NCI-H748 (cell line): ENCODE results near the gene CMIP.

ENCODE experiments used
- DNase-seq: peaks from one replicate; lab custom pipeline; 2025; ENCODE audit not compliant: unreplicated experiment; lab: John Stamatoyannopoulos, UW

The CMIP gene

GRCh38 chr16:81598083-81598482 is 153.5 kb downstream of the CMIP start:
- no peak for DNase-seq

- DNase-seq = peak; percentile 17
Observed at GRCh38 chr16:81599034-81599744, 154.6 kb downstream of the CMIP start.

- DNase-seq = no peak
Observed at GRCh38 chr16:81600275-81600674, 155.7 kb downstream of the CMIP start.

- peak; percentile 22 for DNase-seq
Observed at GRCh38 chr16:81601008-81601428, 156.4 kb downstream of the CMIP start.

- peak; percentile 66 for DNase-seq
Observed at GRCh38 chr16:81601601-81602255, 157.1 kb downstream of the CMIP start.

GRCh38 chr16:81602256-81602776 is 157.7 kb downstream of the CMIP start:
- DNase-seq = no peak

- DNase-seq = no peak
Observed at GRCh38 chr16:81602792-81603191, 158.2 kb downstream of the CMIP start.

- DNase-seq = peak; percentile 59
Observed at GRCh38 chr16:81604960-81605383, 160.4 kb downstream of the CMIP start.

- no peak for DNase-seq
Observed at GRCh38 chr16:81606039-81606438, 161.4 kb downstream of the CMIP start.

GRCh38 chr16:81607006-81607405 is 162.4 kb downstream of the CMIP start:
- no peak for DNase-seq

GRCh38 chr16:81607805-81608522 is 163.4 kb downstream of the CMIP start:
- DNase-seq = no peak

GRCh38 chr16:81608523-81609209 is 164.1 kb downstream of the CMIP start:
- DNase-seq = no peak

- no peak for DNase-seq
Observed at GRCh38 chr16:81609323-81609892, 164.8 kb downstream of the CMIP start.

- DNase-seq = no peak
Observed at GRCh38 chr16:81610144-81610842, 165.7 kb downstream of the CMIP start.

- no peak for DNase-seq
Observed at GRCh38 chr16:81610936-81611335, 166.3 kb downstream of the CMIP start.

- DNase-seq = no peak
Observed at GRCh38 chr16:81611721-81612120, 167.1 kb downstream of the CMIP start.

GRCh38 chr16:81612351-81613163 is 167.9 kb downstream of the CMIP start:
- DNase-seq = no peak

GRCh38 chr16:81614171-81614570 is 169.6 kb downstream of the CMIP start:
- no peak for DNase-seq

- DNase-seq = no peak
Observed at GRCh38 chr16:81614654-81615359, 170.2 kb downstream of the CMIP start.
